Measurements from ENCODE around the gene HTT.

HTT gene

GRCh38 chr4:3177905-3178304 is 103.4 kb downstream of the HTT start:
- no peak for DNase-seq

- no peak for DNase-seq
These were observed 103.9 kb downstream of the HTT start for GRCh38 chr4:3178351-3178750.

- no peak for DNase-seq
These were observed 104.7 kb downstream of the HTT start for GRCh38 chr4:3179126-3179706.

- no peak for DNase-seq
These were observed 108.5 kb downstream of the HTT start for GRCh38 chr4:3183008-3183407.

GRCh38 chr4:3184725-3185124 is 110.2 kb downstream of the HTT start:
- DNase-seq: no peak

GRCh38 chr4:3186609-3187008 is 112.1 kb downstream of the HTT start:
- no peak for DNase-seq

GRCh38 chr4:3188118-3188517 is 113.6 kb downstream of the HTT start:
- no peak for DNase-seq

GRCh38 chr4:3189459-3189858 is 115.0 kb downstream of the HTT start:
- DNase-seq: no peak

GRCh38 chr4:3190549-3190948 is 116.1 kb downstream of the HTT start:
- no peak for DNase-seq

GRCh38 chr4:3192188-3192587 is 117.7 kb downstream of the HTT start:
- DNase-seq: no peak

- DNase-seq: no peak
These were observed 118.3 kb downstream of the HTT start for GRCh38 chr4:3192827-3193226.

- DNase-seq: no peak
These were observed 119.2 kb downstream of the HTT start for GRCh38 chr4:3193531-3194203.

- no peak for DNase-seq
These were observed 122.3 kb downstream of the HTT start for GRCh38 chr4:3196670-3197359.

- DNase-seq: no peak
These were observed 123.1 kb downstream of the HTT start for GRCh38 chr4:3197366-3198105.

GRCh38 chr4:3198906-3199305 is 124.4 kb downstream of the HTT start:
- no peak for DNase-seq

GRCh38 chr4:3199653-3200422 is 125.4 kb downstream of the HTT start:
- no peak for DNase-seq

- no peak for DNase-seq
These were observed 126.1 kb downstream of the HTT start for GRCh38 chr4:3200423-3201090.

GRCh38 chr4:3201718-3202702 is 127.5 kb downstream of the HTT start:
- peak; percentile 5 for DNase-seq

GRCh38 chr4:3202836-3203820 is 128.6 kb downstream of the HTT start:
- DNase-seq: no peak

- DNase-seq: no peak
These were observed 129.5 kb downstream of the HTT start for GRCh38 chr4:3203971-3204431.
